SK-N-SH treated with all-trans-retinoic acid at 6 μM for 48 hours (cell line): Measurements from ENCODE around the gene R3HDM4.
"Not testable (repeated sequence)": the region's sequence is repeated elsewhere in the genome, so short reads cannot be mapped to it uniquely, and the experiment has no call there.

ENCODE experiments used
- ARNTL ChIP-seq: fragments of 450-650 bp; formaldehyde crosslinking; IDR thresholded peaks from 2 replicates; pipeline ENCODE4 v1.5.0; 2020; ENCODE audit warnings: low read depth, mild to moderate bottlenecking, moderate library complexity, borderline replicate concordance
- CREB5 ChIP-seq: fragments of 250-450 bp; sonication (Bioruptor Pico); IDR thresholded peaks from 2 replicates; pipeline ENCODE4 v1.5.1; 2020; ENCODE audit warnings: low read depth, mild to moderate bottlenecking, moderate library complexity
- GLIS3 ChIP-seq: fragments of 250-450 bp; sonication (Bioruptor Pico); IDR thresholded peaks from 2 replicates; pipeline ENCODE4 v1.5.0; 2020; ENCODE audit warnings: mild to moderate bottlenecking, moderate library complexity
- ISL1 ChIP-seq: fragments of 250-450 bp; sonication (Bioruptor Pico); IDR thresholded peaks from 2 replicates; pipeline ENCODE4 v2.1.2; 2022; ENCODE audit warnings: mild to moderate bottlenecking, moderate library complexity
- OSR1 ChIP-seq: fragments of 250-450 bp; sonication (Bioruptor Pico); IDR thresholded peaks from 2 replicates; pipeline ENCODE4 v1.8.0; 2022; ENCODE audit warnings: moderate library complexity, mild to moderate bottlenecking, inconsistent platforms
- PPARA ChIP-seq: fragments of 250-450 bp; sonication (Bioruptor Pico); IDR thresholded peaks from 2 replicates; pipeline ENCODE4 v1.5.0; 2020; ENCODE audit warnings: mild to moderate bottlenecking, borderline replicate concordance
- RARB ChIP-seq: fragments of 250-450 bp; sonication (Bioruptor Pico); IDR thresholded peaks from 2 replicates; pipeline ENCODE4 v1.8.0; 2021; ENCODE audit warnings: mild to moderate bottlenecking, moderate library complexity
- TCF4 ChIP-seq: fragments of 250-450 bp; sonication (Bioruptor Pico); IDR thresholded peaks from 2 replicates; pipeline ENCODE4 v1.8.0; 2021; ENCODE audit warnings: mild to moderate bottlenecking, moderate library complexity, borderline replicate concordance
- ZFP3 ChIP-seq: fragments of 250-450 bp; sonication (Bioruptor Pico); IDR thresholded peaks from 2 replicates; pipeline ENCODE4 v1.5.0; 2020; ENCODE audit warnings: mild to moderate bottlenecking, moderate library complexity
- ZFP30 ChIP-seq: fragments of 450-650 bp; formaldehyde crosslinking; IDR thresholded peaks from 2 replicates; pipeline ENCODE4 v1.5.0; 2022; ENCODE audit warnings: mild to moderate bottlenecking, moderate library complexity
- ZNF8 ChIP-seq: fragments of 450-650 bp; formaldehyde crosslinking; IDR thresholded peaks from 2 replicates; pipeline ENCODE4 v1.5.0; 2020; ENCODE audit warnings: mild to moderate bottlenecking, moderate library complexity
- TF ChIP-seq, protein P1 (sequence below): fragments of 250-450 bp; sonication (Bioruptor Pico); IDR thresholded peaks from 2 replicates; pipeline ENCODE4 v1.5.0; 2020; ENCODE audit warnings: mild to moderate bottlenecking, moderate library complexity
- TF ChIP-seq, protein P2 (sequence below): fragments of 250-450 bp; sonication (Bioruptor Pico); IDR thresholded peaks from 2 replicates; pipeline ENCODE4 v1.8.0; 2020; ENCODE audit warnings: mild to moderate bottlenecking, moderate library complexity, borderline replicate concordance

- TF ChIP-seq ISL1 (CRISPR knock-in tag); ZFP30 (CRISPR knock-in tag); CREB5 (CRISPR knock-in tag); ARNTL; ZNF8 (CRISPR knock-in tag); GLIS3; TCF4; RARB (CRISPR knock-in tag); OSR1; ZFP3 (CRISPR knock-in tag); PPARA (CRISPR knock-in tag): not testable (repeated sequence)
- TF ChIP-seq, protein P1, sequence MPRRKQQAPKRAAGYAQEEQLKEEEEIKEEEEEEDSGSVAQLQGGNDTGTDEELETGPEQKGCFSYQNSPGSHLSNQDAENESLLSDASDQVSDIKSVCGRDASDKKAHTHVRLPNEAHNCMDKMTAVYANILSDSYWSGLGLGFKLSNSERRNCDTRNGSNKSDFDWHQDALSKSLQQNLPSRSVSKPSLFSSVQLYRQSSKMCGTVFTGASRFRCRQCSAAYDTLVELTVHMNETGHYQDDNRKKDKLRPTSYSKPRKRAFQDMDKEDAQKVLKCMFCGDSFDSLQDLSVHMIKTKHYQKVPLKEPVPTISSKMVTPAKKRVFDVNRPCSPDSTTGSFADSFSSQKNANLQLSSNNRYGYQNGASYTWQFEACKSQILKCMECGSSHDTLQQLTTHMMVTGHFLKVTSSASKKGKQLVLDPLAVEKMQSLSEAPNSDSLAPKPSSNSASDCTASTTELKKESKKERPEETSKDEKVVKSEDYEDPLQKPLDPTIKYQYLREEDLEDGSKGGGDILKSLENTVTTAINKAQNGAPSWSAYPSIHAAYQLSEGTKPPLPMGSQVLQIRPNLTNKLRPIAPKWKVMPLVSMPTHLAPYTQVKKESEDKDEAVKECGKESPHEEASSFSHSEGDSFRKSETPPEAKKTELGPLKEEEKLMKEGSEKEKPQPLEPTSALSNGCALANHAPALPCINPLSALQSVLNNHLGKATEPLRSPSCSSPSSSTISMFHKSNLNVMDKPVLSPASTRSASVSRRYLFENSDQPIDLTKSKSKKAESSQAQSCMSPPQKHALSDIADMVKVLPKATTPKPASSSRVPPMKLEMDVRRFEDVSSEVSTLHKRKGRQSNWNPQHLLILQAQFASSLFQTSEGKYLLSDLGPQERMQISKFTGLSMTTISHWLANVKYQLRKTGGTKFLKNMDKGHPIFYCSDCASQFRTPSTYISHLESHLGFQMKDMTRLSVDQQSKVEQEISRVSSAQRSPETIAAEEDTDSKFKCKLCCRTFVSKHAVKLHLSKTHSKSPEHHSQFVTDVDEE (CRISPR knock-in tag) = not testable (repeated sequence)
- TF ChIP-seq, protein P2, sequence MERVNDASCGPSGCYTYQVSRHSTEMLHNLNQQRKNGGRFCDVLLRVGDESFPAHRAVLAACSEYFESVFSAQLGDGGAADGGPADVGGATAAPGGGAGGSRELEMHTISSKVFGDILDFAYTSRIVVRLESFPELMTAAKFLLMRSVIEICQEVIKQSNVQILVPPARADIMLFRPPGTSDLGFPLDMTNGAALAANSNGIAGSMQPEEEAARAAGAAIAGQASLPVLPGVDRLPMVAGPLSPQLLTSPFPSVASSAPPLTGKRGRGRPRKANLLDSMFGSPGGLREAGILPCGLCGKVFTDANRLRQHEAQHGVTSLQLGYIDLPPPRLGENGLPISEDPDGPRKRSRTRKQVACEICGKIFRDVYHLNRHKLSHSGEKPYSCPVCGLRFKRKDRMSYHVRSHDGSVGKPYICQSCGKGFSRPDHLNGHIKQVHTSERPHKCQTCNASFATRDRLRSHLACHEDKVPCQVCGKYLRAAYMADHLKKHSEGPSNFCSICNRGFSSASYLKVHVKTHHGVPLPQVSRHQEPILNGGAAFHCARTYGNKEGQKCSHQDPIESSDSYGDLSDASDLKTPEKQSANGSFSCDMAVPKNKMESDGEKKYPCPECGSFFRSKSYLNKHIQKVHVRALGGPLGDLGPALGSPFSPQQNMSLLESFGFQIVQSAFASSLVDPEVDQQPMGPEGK (CRISPR knock-in tag) = not testable (repeated sequence)
These were observed 44.6 kb upstream of the R3HDM4 start for GRCh38 chr19:957578-957977.
